WTC11 (cell line): ENCODE results near the gene KMT2A. TPM values are rescaled to one million over a fixed set of nuclear protein-coding genes. Genes with fewer than 3 reads are reported as not detected.

Source experiments
- ATAC-seq: fragments of 200-7000 bp; cut with Tn5 transposase; 2 replicates; pipeline ENCODE4 v1.10.0; 2021; ENCODE audit warnings: mild to moderate bottlenecking, moderate library complexity
- CTCF ChIA-PET: fragments of 300-600 bp; sonication (Branson Sonifier 250); formaldehyde crosslinking; loops from one replicate; lab custom pipeline; 2021; ENCODE audit warnings: antibody characterized with exemption; lab: Charles Lee
- POLR2A ChIA-PET: fragments of 350-600 bp; sonication (Branson Sonifier 250); formaldehyde crosslinking; loops from one replicate; lab custom pipeline; 2021; ENCODE audit warnings: antibody characterized with exemption; lab: Charles Lee
- DNase-seq: peaks from one replicate; pipeline ENCODE4 v3.0.0; 2021; ENCODE audit warnings: low spot score
- H3K27ac Mint-ChIP-seq: 2 replicates; pipeline ENCODE4 v1.8.0; 2021; ENCODE audit warnings: mixed read lengths
- H3K27me3 Mint-ChIP-seq: 2 replicates; pipeline ENCODE4 v1.8.0; 2021; ENCODE audit warnings: low read depth, mild to moderate bottlenecking, moderate library complexity, mixed read lengths
- H3K36me3 Mint-ChIP-seq: 2 replicates; pipeline ENCODE4 v1.8.0; 2021; ENCODE audit warnings: mixed read lengths
- H3K4me1 Mint-ChIP-seq: 2 replicates; pipeline ENCODE4 v1.8.0; 2022; ENCODE audit warnings: mixed read lengths
- H3K4me3 Mint-ChIP-seq: 2 replicates; pipeline ENCODE4 v1.8.0; 2021; ENCODE audit warnings: mild to moderate bottlenecking, moderate library complexity, mixed read lengths
- H3K9me3 Mint-ChIP-seq: 2 replicates; pipeline ENCODE4 v1.8.0; 2021; ENCODE audit warnings: mixed read lengths
- CBFB ChIP-seq: sonication (generic); formaldehyde crosslinking; IDR thresholded peaks from 2 replicates; pipeline ENCODE4 v1.8.1; 2022; ENCODE audit warnings: mild to moderate bottlenecking, low read depth, missing genetic modification reagents
- FOXJ3 ChIP-seq: sonication (generic); formaldehyde crosslinking; IDR thresholded peaks from 2 replicates; pipeline ENCODE4 v1.9.0; 2021; ENCODE audit warnings: missing genetic modification reagents, mild to moderate bottlenecking, borderline replicate concordance
- FOXP1 ChIP-seq: sonication (generic); formaldehyde crosslinking; IDR thresholded peaks from 2 replicates; pipeline ENCODE4 v1.8.0; 2022; ENCODE audit warnings: missing genetic modification reagents, mild to moderate bottlenecking, moderate library complexity, borderline replicate concordance
- NFATC4 ChIP-seq: fragments of 250-450 bp; sonication (Bioruptor Pico); IDR thresholded peaks from 2 replicates; pipeline ENCODE4 v1.9.0; 2021; ENCODE audit warnings: mild to moderate bottlenecking
- NFYB ChIP-seq: sonication (generic); formaldehyde crosslinking; conservative IDR thresholded peaks from 2 replicates; pipeline ENCODE4 v1.8.0; 2022; ENCODE audit warnings: low read depth, missing genetic modification reagents
- PRRX2 ChIP-seq: fragments of 250-450 bp; sonication (Bioruptor Pico); IDR thresholded peaks from 2 replicates; pipeline ENCODE4 v1.8.0; 2021; ENCODE audit warnings: mild to moderate bottlenecking
- SMAD3 ChIP-seq: sonication (generic); formaldehyde crosslinking; IDR thresholded peaks from 2 replicates; pipeline ENCODE4 v1.8.0; 2022; ENCODE audit warnings: missing genetic modification reagents, mild to moderate bottlenecking, borderline replicate concordance
- TP53 ChIP-seq: sonication (generic); formaldehyde crosslinking; IDR thresholded peaks from 2 replicates; pipeline ENCODE4 v1.8.1; 2023; ENCODE audit warnings: mild to moderate bottlenecking, missing genetic modification reagents
- total RNA-seq: library from RNA; stranded (reverse); gene quantifications from 3 replicates; pipeline ENCODE4 v1.2.3, GENCODE V29; 2021
- TF ChIP-seq, protein P1 (sequence below): sonication (generic); formaldehyde crosslinking; IDR thresholded peaks from 2 replicates; pipeline ENCODE4 v1.8.0; 2023; ENCODE audit warnings: missing genetic modification reagents, mild to moderate bottlenecking, borderline replicate concordance
- TF ChIP-seq, protein P2 (sequence below): sonication (generic); formaldehyde crosslinking; IDR thresholded peaks from 2 replicates; pipeline ENCODE4 v1.8.1; 2023; ENCODE audit warnings: mild to moderate bottlenecking, missing genetic modification reagents
- TF ChIP-seq, protein P3 (sequence below): sonication (generic); formaldehyde crosslinking; IDR thresholded peaks from 2 replicates; pipeline ENCODE4 v1.8.1; 2023; ENCODE audit warnings: mild to moderate bottlenecking, missing genetic modification reagents, moderate library complexity
- TF ChIP-seq, protein P4 (sequence below): sonication (generic); formaldehyde crosslinking; IDR thresholded peaks from 2 replicates; pipeline ENCODE4 v1.8.0; 2022; ENCODE audit warnings: mild to moderate bottlenecking, missing genetic modification reagents
- TF ChIP-seq, protein P5 (sequence below): sonication (generic); formaldehyde crosslinking; IDR thresholded peaks from 2 replicates; pipeline ENCODE4 v1.8.0; 2022; ENCODE audit warnings: mild to moderate bottlenecking, missing genetic modification reagents
- TF ChIP-seq, protein P6 (sequence below): fragments of 250-450 bp; sonication (Bioruptor Pico); conservative IDR thresholded peaks from 2 replicates; pipeline ENCODE4 v1.9.0; 2021; ENCODE audit warnings: mild to moderate bottlenecking
- TF ChIP-seq, protein P7 (sequence below): fragments of 250-450 bp; sonication (Bioruptor Pico); IDR thresholded peaks from 2 replicates; pipeline ENCODE4 v1.9.0; 2021; ENCODE audit warnings: mild to moderate bottlenecking

The KMT2A gene
- total RNA-seq, 1 experiment from 2014 or later = 59.1 TPM

DNA sequence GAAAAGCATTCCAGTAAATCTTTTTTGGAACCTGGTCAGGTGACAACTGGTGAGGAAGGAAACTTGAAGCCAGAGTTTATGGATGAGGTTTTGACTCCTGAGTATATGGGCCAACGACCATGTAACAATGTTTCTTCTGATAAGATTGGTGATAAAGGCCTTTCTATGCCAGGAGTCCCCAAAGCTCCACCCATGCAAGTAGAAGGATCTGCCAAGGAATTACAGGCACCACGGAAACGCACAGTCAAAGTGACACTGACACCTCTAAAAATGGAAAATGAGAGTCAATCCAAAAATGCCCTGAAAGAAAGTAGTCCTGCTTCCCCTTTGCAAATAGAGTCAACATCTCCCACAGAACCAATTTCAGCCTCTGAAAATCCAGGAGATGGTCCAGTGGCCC, 66.9 kb downstream of the KMT2A start (continued):
- TF ChIP-seq NFYB (CRISPR knock-in tag) (no peak), FOXP1 (CRISPR knock-in tag) (no peak)
- TF ChIP-seq, all 79 proteins: peak for 0

DNA sequence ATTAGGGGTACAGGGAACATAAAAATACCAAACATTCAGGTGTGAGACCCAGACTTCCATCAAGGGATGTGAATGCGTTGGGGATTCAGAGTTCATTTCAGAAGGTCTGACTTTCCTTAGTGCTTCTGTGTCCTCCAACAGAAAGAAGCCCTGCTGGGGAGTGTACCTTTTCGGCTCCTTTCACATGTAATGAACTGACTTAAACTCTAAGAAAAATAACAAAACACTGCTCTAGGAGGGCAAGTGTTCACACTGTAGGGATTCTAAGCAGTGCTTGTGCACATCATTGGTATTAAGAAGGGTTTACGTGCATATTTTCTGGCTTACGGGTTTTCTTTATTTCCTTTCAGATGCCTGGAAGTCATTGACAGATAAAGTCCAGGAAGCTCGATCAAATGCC, 75.3 kb downstream of the KMT2A start:
- POLR2A ChIA-PET = no interaction called here
- Mint-ChIP-seq H3K27me3 (no peaks in the 10 kb centered on the region), H3K27ac (peak overlapping the region; percentile 22), H3K36me3 (peaks cover 64% of the 10 kb centered on the region), H3K9me3 (no peaks in the 10 kb centered on the region), H3K4me3 (no peak overlapping the region), H3K4me1 (peaks cover 22% of the 10 kb centered on the region)
- ATAC-seq (peak; percentile 83), DNase-seq (no peak)
- TF ChIP-seq NFATC4 (CRISPR knock-in tag) (no peak), PRRX2 (CRISPR knock-in tag) (no peak), CBFB (CRISPR knock-in tag) (no peak), TP53 (CRISPR knock-in tag) (no peak), FOXJ3 (CRISPR knock-in tag) (no peak), SMAD3 (CRISPR knock-in tag) (no peak)
- TF ChIP-seq, protein P1, sequence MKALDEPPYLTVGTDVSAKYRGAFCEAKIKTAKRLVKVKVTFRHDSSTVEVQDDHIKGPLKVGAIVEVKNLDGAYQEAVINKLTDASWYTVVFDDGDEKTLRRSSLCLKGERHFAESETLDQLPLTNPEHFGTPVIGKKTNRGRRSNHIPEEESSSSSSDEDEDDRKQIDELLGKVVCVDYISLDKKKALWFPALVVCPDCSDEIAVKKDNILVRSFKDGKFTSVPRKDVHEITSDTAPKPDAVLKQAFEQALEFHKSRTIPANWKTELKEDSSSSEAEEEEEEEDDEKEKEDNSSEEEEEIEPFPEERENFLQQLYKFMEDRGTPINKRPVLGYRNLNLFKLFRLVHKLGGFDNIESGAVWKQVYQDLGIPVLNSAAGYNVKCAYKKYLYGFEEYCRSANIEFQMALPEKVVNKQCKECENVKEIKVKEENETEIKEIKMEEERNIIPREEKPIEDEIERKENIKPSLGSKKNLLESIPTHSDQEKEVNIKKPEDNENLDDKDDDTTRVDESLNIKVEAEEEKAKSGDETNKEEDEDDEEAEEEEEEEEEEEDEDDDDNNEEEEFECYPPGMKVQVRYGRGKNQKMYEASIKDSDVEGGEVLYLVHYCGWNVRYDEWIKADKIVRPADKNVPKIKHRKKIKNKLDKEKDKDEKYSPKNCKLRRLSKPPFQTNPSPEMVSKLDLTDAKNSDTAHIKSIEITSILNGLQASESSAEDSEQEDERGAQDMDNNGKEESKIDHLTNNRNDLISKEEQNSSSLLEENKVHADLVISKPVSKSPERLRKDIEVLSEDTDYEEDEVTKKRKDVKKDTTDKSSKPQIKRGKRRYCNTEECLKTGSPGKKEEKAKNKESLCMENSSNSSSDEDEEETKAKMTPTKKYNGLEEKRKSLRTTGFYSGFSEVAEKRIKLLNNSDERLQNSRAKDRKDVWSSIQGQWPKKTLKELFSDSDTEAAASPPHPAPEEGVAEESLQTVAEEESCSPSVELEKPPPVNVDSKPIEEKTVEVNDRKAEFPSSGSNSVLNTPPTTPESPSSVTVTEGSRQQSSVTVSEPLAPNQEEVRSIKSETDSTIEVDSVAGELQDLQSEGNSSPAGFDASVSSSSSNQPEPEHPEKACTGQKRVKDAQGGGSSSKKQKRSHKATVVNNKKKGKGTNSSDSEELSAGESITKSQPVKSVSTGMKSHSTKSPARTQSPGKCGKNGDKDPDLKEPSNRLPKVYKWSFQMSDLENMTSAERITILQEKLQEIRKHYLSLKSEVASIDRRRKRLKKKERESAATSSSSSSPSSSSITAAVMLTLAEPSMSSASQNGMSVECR (CRISPR knock-in tag) = no peak
- TF ChIP-seq, protein P2, sequence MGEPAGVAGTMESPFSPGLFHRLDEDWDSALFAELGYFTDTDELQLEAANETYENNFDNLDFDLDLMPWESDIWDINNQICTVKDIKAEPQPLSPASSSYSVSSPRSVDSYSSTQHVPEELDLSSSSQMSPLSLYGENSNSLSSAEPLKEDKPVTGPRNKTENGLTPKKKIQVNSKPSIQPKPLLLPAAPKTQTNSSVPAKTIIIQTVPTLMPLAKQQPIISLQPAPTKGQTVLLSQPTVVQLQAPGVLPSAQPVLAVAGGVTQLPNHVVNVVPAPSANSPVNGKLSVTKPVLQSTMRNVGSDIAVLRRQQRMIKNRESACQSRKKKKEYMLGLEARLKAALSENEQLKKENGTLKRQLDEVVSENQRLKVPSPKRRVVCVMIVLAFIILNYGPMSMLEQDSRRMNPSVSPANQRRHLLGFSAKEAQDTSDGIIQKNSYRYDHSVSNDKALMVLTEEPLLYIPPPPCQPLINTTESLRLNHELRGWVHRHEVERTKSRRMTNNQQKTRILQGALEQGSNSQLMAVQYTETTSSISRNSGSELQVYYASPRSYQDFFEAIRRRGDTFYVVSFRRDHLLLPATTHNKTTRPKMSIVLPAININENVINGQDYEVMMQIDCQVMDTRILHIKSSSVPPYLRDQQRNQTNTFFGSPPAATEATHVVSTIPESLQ (CRISPR knock-in tag) = no peak
- TF ChIP-seq, protein P3, sequence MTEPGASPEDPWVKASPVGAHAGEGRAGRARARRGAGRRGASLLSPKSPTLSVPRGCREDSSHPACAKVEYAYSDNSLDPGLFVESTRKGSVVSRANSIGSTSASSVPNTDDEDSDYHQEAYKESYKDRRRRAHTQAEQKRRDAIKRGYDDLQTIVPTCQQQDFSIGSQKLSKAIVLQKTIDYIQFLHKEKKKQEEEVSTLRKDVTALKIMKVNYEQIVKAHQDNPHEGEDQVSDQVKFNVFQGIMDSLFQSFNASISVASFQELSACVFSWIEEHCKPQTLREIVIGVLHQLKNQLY (CRISPR knock-in tag) = no peak
- TF ChIP-seq, protein P4, sequence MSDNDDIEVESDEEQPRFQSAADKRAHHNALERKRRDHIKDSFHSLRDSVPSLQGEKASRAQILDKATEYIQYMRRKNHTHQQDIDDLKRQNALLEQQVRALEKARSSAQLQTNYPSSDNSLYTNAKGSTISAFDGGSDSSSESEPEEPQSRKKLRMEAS (CRISPR knock-in tag) = no peak
- TF ChIP-seq, protein P5, sequence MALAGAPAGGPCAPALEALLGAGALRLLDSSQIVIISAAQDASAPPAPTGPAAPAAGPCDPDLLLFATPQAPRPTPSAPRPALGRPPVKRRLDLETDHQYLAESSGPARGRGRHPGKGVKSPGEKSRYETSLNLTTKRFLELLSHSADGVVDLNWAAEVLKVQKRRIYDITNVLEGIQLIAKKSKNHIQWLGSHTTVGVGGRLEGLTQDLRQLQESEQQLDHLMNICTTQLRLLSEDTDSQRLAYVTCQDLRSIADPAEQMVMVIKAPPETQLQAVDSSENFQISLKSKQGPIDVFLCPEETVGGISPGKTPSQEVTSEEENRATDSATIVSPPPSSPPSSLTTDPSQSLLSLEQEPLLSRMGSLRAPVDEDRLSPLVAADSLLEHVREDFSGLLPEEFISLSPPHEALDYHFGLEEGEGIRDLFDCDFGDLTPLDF (CRISPR knock-in tag) = no peak
- TF ChIP-seq, protein P6, sequence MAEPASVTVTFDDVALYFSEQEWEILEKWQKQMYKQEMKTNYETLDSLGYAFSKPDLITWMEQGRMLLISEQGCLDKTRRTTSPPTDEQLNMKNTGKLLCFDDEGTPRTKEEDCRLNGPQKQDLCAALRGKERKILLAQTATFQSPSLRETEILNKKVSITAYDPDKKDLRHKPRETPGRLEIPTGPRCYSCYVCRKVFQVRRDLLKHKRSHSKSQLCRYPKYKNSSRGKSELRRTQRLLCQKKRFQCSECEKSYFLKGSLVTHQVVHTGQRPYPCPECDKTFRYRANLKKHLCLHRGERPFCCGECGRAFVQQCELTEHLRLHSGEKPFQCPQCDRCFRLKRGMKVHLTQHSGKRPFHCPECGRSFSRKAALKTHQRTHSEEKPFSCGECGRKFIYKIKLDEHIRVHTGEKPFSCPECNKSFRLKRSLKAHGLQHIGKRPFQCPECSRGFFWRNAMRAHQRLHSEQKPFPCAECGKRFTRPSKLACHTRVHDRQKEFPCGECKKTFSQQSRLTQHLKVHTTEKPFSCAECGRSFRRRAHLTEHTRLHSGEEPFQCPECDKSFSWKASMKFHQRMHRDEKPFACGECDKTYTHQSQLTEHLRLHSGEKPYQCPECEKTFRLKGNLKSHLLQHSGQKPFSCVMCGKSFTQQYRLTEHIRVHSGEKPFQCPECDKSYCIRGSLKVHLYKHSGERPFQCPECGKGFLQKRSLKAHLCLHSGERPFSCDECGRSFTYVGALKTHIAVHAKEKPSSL (CRISPR knock-in tag) = no peak
- TF ChIP-seq, protein P7, sequence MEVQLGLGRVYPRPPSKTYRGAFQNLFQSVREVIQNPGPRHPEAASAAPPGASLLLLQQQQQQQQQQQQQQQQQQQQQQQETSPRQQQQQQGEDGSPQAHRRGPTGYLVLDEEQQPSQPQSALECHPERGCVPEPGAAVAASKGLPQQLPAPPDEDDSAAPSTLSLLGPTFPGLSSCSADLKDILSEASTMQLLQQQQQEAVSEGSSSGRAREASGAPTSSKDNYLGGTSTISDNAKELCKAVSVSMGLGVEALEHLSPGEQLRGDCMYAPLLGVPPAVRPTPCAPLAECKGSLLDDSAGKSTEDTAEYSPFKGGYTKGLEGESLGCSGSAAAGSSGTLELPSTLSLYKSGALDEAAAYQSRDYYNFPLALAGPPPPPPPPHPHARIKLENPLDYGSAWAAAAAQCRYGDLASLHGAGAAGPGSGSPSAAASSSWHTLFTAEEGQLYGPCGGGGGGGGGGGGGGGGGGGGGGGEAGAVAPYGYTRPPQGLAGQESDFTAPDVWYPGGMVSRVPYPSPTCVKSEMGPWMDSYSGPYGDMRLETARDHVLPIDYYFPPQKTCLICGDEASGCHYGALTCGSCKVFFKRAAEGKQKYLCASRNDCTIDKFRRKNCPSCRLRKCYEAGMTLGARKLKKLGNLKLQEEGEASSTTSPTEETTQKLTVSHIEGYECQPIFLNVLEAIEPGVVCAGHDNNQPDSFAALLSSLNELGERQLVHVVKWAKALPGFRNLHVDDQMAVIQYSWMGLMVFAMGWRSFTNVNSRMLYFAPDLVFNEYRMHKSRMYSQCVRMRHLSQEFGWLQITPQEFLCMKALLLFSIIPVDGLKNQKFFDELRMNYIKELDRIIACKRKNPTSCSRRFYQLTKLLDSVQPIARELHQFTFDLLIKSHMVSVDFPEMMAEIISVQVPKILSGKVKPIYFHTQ = no peak
- CTCF ChIA-PET = no interaction called here
